A673 (cell line): ENCODE measurements around the gene CCDC190. TPM values are rescaled to one million over a fixed set of nuclear protein-coding genes. Genes with fewer than 3 reads are reported as not detected.

Experiments used
- BruUV-seq: library from RNA; stranded (reverse); fragments of 400-500 nt; replicated peaks from 2 replicates; lab custom pipeline; 2021; lab: Mats Ljungman, UMichigan
- CTCF ChIA-PET: fragments of 300-600 bp; sonication (Branson Sonifier 250); formaldehyde crosslinking; loops from one replicate; lab custom pipeline; 2022; ENCODE audit warnings: antibody characterized with exemption; lab: Charles Lee
- POLR2A ChIA-PET: fragments of 300-600 bp; sonication (Branson Sonifier 250); formaldehyde crosslinking; loops from one replicate; lab custom pipeline; 2022; ENCODE audit warnings: antibody characterized with exemption; ENCODE audit not compliant: low non-redundant PET; lab: Charles Lee
- DNase-seq: peaks from one replicate; pipeline ENCODE4 v3.0.0-alpha.2; 2015; ENCODE audit warnings: low spot score
- H3K27ac ChIP-seq: fragments of 200-600 bp; sonication (generic); 2 replicates; pipeline ENCODE4 v1.5.1; 2016; ENCODE audit warnings: mixed run types, low read depth, mild to moderate bottlenecking, mixed read lengths, antibody characterized with exemption, low read length; ENCODE audit not compliant: poor library complexity, severe bottlenecking
- H3K27me3 ChIP-seq: fragments of 200-600 bp; sonication (generic); replicated peaks from 2 replicates; pipeline ENCODE4 v1.6.1; 2017; ENCODE audit warnings: mixed run types, low read depth, mild to moderate bottlenecking, mixed read lengths, antibody characterized with exemption, low read length; ENCODE audit not compliant: insufficient read depth, poor library complexity
- H3K36me3 ChIP-seq: fragments of 200-600 bp; sonication (generic); 2 replicates; pipeline ENCODE4 v1.6.1; 2016; ENCODE audit warnings: mixed run types, mild to moderate bottlenecking, mixed read lengths, antibody characterized with exemption, low read length; ENCODE audit not compliant: insufficient read depth, poor library complexity, severe bottlenecking
- H3K4me1 ChIP-seq: fragments of 200-600 bp; sonication (generic); 2 replicates; pipeline ENCODE4 v1.6.1; 2017; ENCODE audit warnings: mixed run types, mild to moderate bottlenecking, mixed read lengths, antibody characterized with exemption, low read length; ENCODE audit not compliant: insufficient read depth, poor library complexity, severe bottlenecking
- H3K4me3 ChIP-seq: fragments of 200-600 bp; sonication (generic); 2 replicates; pipeline ENCODE4 v1.5.1; 2016; ENCODE audit warnings: low read depth, mixed run types, mild to moderate bottlenecking, mixed read lengths, low read length; ENCODE audit not compliant: poor library complexity, severe bottlenecking
- H3K9me3 ChIP-seq: fragments of 200-600 bp; sonication (generic); 2 replicates; pipeline ENCODE4 v1.6.1; 2016; ENCODE audit warnings: mixed run types, low read depth, mild to moderate bottlenecking, mixed read lengths, antibody characterized with exemption, low read length; ENCODE audit not compliant: poor library complexity, severe bottlenecking
- EZH2 ChIP-seq: fragments of 200-600 bp; sonication (generic); IDR thresholded peaks from 2 replicates; pipeline ENCODE4 v1.6.1; 2017; ENCODE audit warnings: borderline replicate concordance, low read depth, mild to moderate bottlenecking, mixed read lengths, antibody characterized with exemption, low read length; ENCODE audit not compliant: poor library complexity, severe bottlenecking
- intact Hi-C: fragments of 100-400 bp; cut with micrococcal nuclease; formaldehyde crosslinking; loops from one replicate; pipeline ENCODE4 v1.10.0; 2022; ENCODE audit not compliant: unreplicated experiment
- total RNA-seq: library from RNA; stranded (reverse); gene quantifications from 2 replicates; pipeline ENCODE4 v1.2.3, GENCODE V29; 2021
- TF ChIP-seq, protein P1 (sequence below): fragments of 300-800, 200-600 bp; sonication (generic); conservative IDR thresholded peaks from 2 replicates; pipeline ENCODE4 v1.5.1; 2017; ENCODE audit warnings: low read depth, mild to moderate bottlenecking, antibody characterized with exemption, low read length, moderate library complexity, mixed read lengths

CCDC190 gene
- total RNA-seq, 1 experiment from 2014 or later = 0.39 TPM

DNA sequence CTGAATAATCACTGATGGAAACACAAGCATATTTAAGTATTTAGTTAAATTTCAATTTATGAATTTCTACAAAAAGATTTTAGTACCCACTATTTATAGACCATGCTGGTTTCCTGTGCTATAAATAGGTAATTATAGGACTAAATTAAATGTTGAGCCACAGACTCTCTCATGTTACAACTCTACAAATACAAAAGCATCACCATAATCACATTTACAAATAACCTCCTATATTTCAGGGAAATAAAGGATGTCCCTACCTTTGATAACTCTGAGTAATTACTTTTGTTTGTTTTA is 32.6 kb upstream of the CCDC190 start:
- intact Hi-C loops = no loop called here
- no peak for DNase-seq
- no peak overlapping the region for H3K4me3 ChIP-seq
- BruUV-seq = no TSS peak
- H3K27ac ChIP-seq = no peak overlapping the region
- H3K4me1 ChIP-seq = peaks cover 8% of the 10 kb centered on the region
- ChIA-PET POLR2A (no interaction called here), CTCF (no interaction called here)
- no peak for TF ChIP-seq EZH2
- TF ChIP-seq, protein P1, sequence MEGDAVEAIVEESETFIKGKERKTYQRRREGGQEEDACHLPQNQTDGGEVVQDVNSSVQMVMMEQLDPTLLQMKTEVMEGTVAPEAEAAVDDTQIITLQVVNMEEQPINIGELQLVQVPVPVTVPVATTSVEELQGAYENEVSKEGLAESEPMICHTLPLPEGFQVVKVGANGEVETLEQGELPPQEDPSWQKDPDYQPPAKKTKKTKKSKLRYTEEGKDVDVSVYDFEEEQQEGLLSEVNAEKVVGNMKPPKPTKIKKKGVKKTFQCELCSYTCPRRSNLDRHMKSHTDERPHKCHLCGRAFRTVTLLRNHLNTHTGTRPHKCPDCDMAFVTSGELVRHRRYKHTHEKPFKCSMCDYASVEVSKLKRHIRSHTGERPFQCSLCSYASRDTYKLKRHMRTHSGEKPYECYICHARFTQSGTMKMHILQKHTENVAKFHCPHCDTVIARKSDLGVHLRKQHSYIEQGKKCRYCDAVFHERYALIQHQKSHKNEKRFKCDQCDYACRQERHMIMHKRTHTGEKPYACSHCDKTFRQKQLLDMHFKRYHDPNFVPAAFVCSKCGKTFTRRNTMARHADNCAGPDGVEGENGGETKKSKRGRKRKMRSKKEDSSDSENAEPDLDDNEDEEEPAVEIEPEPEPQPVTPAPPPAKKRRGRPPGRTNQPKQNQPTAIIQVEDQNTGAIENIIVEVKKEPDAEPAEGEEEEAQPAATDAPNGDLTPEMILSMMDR = no peak
- no peaks in the 10 kb centered on the region for H3K9me3 ChIP-seq
- no peaks in the 10 kb centered on the region for H3K27me3 ChIP-seq
- no peaks in the 10 kb centered on the region for H3K36me3 ChIP-seq

DNA sequence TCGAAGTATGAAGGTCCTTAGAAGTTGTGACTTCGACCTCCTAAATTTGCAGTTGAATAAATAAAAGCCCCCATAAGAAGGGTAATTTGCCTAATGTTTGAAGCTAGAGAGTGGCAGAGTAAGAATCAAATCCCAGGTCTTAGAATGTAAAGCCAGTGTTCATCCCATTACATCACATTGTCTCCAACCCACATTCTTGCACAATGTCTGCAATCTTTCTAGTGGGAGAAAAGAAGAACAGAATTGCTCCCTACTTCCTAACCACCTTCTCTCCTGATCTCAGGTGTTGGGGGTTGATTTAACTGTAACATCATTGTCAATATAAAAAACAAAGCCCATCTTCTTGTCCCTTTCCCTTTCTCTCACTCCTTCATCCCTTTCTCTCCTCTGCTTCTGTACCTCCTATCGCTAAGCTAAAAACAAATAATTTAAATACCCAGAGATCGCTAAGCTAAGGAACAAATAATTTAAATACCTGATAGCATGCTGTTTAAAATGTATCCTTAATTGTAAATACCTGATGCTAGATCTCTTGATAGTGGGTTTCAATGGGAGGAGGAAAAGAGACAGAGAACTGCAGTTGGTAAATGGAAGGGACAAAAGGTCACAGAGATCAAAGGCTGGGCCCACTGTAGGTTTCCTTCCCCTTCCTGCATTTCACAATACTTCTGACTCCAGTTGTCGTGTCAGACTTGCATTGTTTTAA is 32.1 kb upstream of the CCDC190 start:
- CTCF ChIA-PET = no interaction called here
- H3K27ac ChIP-seq = no peak overlapping the region
- BruUV-seq = no TSS peak
- H3K9me3 ChIP-seq = no peaks in the 10 kb centered on the region
- intact Hi-C loops = no loop called here
- no peak overlapping the region for H3K4me3 ChIP-seq
- TF ChIP-seq EZH2 = no peak
- TF ChIP-seq, protein P1 = no peak
- no peaks in the 10 kb centered on the region for H3K27me3 ChIP-seq
- no peak for DNase-seq
- no peaks in the 10 kb centered on the region for H3K36me3 ChIP-seq
- peaks cover 8% of the 10 kb centered on the region for H3K4me1 ChIP-seq
- POLR2A ChIA-PET = interaction anchor here (0.6 kb wide), 1 partner anchor 29 kb away, joined by 3 read pairs; no protein-coding TSS in a partner anchor

DNA sequence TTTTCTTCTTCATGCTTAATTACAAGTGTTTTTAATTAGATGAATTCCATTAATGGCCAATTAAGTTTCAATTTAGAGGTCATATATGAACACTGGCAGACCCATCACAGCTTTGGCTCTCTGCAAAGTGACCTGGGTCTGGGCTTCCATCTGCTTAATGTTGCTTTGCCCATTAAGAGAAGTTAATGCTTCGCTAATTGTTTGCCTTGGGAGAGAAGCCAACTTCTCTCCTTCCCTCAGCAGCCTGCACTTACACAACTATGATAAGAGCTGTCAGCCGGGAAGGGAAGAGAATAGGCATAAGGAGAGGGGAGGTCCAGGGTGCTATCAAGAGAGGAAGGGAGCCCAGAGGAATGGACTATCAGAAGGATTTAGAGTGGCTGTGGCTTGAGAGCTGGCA is 29.0 kb upstream of the CCDC190 start:
- DNase-seq = no peak
- BruUV-seq = no TSS peak
- TF ChIP-seq, protein P1 = no peak
- TF ChIP-seq EZH2 = no peak
- POLR2A ChIA-PET = no interaction called here
- intact Hi-C loops = no loop called here
- no peaks in the 10 kb centered on the region for H3K9me3 ChIP-seq
- no peak overlapping the region for H3K4me3 ChIP-seq
- CTCF ChIA-PET = no interaction called here
- H3K27me3 ChIP-seq = no peaks in the 10 kb centered on the region
- peaks cover 8% of the 10 kb centered on the region for H3K4me1 ChIP-seq
- no peaks in the 10 kb centered on the region for H3K36me3 ChIP-seq
- no peak overlapping the region for H3K27ac ChIP-seq
